Liver (tissue), 3 donors: Measurements from ENCODE around the gene UNC79.

Source experiments
- ATF3 ChIP-seq: IDR thresholded peaks from 2 replicates; pipeline ENCODE4 v1.6.1; 2016; ENCODE audit warnings: antibody characterized with exemption
- CTCF ChIP-seq: fragments of 150-350 bp; IDR thresholded peaks from 2 replicates; pipeline ENCODE4 v1.5.1; 2017; ENCODE audit warnings: improper control_type of control experiment, low read depth, low read length; ENCODE audit not compliant: missing input control
- EGR1 ChIP-seq, 2 donors: IDR thresholded peaks; 2 replicates each; pipeline ENCODE4 v1.6.1; 2016 to 2018; ENCODE audit warnings: antibody characterized with exemption in 2 of 2, low read depth in 2 of 2
- GABPA ChIP-seq, 2 donors: IDR thresholded peaks in 1 of 2; conservative IDR thresholded peaks in 1 of 2; 2 replicates each; pipeline ENCODE4 v1.6.1; 2016; ENCODE audit warnings: antibody characterized with exemption in 2 of 2, mild to moderate bottlenecking in 1 of 2, moderate library complexity in 1 of 2
- JUND ChIP-seq, 2 donors: IDR thresholded peaks; 2 replicates each; pipeline ENCODE4 v1.6.1; 2016; ENCODE audit warnings: antibody characterized with exemption in 2 of 2
- MAX ChIP-seq: IDR thresholded peaks from 2 replicates; pipeline ENCODE4 v1.6.1; 2016; ENCODE audit warnings: antibody characterized with exemption
- RAD21 ChIP-seq, 2 donors: IDR thresholded peaks; 2 replicates each; pipeline ENCODE4 v1.6.1; 2016; ENCODE audit warnings: antibody characterized with exemption in 2 of 2, mild to moderate bottlenecking in 2 of 2
- SP1 ChIP-seq: IDR thresholded peaks from 2 replicates; pipeline ENCODE4 v1.6.1; 2018; ENCODE audit warnings: antibody characterized with exemption, mild to moderate bottlenecking
- TAF1 ChIP-seq: conservative IDR thresholded peaks from 2 replicates; pipeline ENCODE4 v1.6.1; 2016; ENCODE audit warnings: antibody characterized with exemption, mild to moderate bottlenecking
- TF ChIP-seq, protein P1 (sequence below): IDR thresholded peaks from 2 replicates; pipeline ENCODE4 v1.6.1; 2016; ENCODE audit warnings: antibody characterized with exemption
- donor health status: healthy.
- donor health status: healthy.

DNA sequence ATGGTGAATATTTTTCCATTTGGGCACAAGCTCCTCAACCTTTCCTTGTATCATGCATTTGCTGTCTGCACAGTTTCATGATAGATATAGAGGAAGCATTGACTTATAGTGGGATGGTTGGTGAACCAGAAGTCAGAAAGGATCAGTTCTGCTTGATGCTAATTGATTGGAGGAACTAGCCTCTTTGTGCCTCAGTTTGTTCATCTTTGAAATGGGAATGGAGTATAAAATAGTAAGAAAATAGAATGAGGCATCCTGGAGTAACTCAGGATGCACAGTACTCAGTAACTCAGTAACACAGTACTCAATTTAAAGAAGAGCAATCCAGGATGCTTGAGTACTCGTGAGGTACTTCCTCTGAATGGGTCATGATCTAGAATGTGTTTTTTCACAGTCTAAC is 109.5 kb downstream of the UNC79 start:
- no peak for TF ChIP-seq CTCF
- TF ChIP-seq GABPA (IDR thresholded peaks at IDR 0.05 in 1 of 2, conservative IDR thresholded peaks at IDR 0.05 in 1 of 2): no peak
- no peak for TF ChIP-seq RAD21 (IDR thresholded peaks at IDR 0.05)
- TF ChIP-seq ATF3: no peak
- TF ChIP-seq, protein P1, sequence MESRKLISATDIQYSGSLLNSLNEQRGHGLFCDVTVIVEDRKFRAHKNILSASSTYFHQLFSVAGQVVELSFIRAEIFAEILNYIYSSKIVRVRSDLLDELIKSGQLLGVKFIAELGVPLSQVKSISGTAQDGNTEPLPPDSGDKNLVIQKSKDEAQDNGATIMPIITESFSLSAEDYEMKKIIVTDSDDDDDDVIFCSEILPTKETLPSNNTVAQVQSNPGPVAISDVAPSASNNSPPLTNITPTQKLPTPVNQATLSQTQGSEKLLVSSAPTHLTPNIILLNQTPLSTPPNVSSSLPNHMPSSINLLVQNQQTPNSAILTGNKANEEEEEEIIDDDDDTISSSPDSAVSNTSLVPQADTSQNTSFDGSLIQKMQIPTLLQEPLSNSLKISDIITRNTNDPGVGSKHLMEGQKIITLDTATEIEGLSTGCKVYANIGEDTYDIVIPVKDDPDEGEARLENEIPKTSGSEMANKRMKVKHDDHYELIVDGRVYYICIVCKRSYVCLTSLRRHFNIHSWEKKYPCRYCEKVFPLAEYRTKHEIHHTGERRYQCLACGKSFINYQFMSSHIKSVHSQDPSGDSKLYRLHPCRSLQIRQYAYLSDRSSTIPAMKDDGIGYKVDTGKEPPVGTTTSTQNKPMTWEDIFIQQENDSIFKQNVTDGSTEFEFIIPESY: no peak
- no peak for TF ChIP-seq MAX
- no peak for TF ChIP-seq JUND (IDR thresholded peaks at IDR 0.05)
- no peak for TF ChIP-seq TAF1
- no peak for TF ChIP-seq EGR1 (IDR thresholded peaks at IDR 0.05; ENCODE audit: low read depth in 2 of 2)
- TF ChIP-seq SP1: no peak
